ENCODE data around the gene ACKR1.

GRCh38 chr1:159248311-159248710, 43.6 kb downstream of the ACKR1 start:
- no peak for TF ChIP-seq CTCF (IDR thresholded peaks at IDR 0.05)
- no peak for TF ChIP-seq EP300 (IDR thresholded peaks at IDR 0.05)

Measured in upper lobe of left lung (tissue), 4 donors.